NCI-H774 (cell line): ENCODE results near the gene OCLN.
"Not testable (repeated sequence)": the region's sequence is repeated elsewhere in the genome, so short reads cannot be mapped to it uniquely, and the experiment has no call there.

Source experiments
- DNase-seq: peaks from one replicate; lab custom pipeline; 2025; lab: John Stamatoyannopoulos, UW

Gene OCLN

GRCh38 chr5:69491027-69491426 lies 1.6 kb upstream of the OCLN start:
- DNase-seq: no peak

GRCh38 chr5:69491838-69492390 lies 676 bp upstream of the OCLN start:
- DNase-seq: no peak

- no peak for DNase-seq
Measured at GRCh38 chr5:69492923-69493395, 369 bp downstream of the OCLN start.

GRCh38 chr5:69493396-69494133 lies 975 bp downstream of the OCLN start:
- DNase-seq: peak; percentile 31

GRCh38 chr5:69494452-69494851 lies 1.9 kb downstream of the OCLN start:
- no peak for DNase-seq

GRCh38 chr5:69497006-69497520 lies 4.5 kb downstream of the OCLN start:
- no peak for DNase-seq

GRCh38 chr5:69498384-69498783 lies 5.8 kb downstream of the OCLN start:
- no peak for DNase-seq

- no peak for DNase-seq
Measured at GRCh38 chr5:69502367-69502766, 9.8 kb downstream of the OCLN start.

GRCh38 chr5:69502767-69503488 lies 10.3 kb downstream of the OCLN start:
- no peak for DNase-seq

- DNase-seq: no peak
Measured at GRCh38 chr5:69504036-69504435, 11.4 kb downstream of the OCLN start.

GRCh38 chr5:69505306-69505705 lies 12.7 kb downstream of the OCLN start:
- no peak for DNase-seq

GRCh38 chr5:69509212-69509611 lies 16.6 kb downstream of the OCLN start:
- DNase-seq: no peak

GRCh38 chr5:69510694-69511093 lies 18.1 kb downstream of the OCLN start:
- no peak for DNase-seq

- DNase-seq: no peak
Measured at GRCh38 chr5:69512740-69513260, 20.2 kb downstream of the OCLN start.

GRCh38 chr5:69515570-69515969 lies 23.0 kb downstream of the OCLN start:
- not testable (repeated sequence) for DNase-seq

- DNase-seq: no peak
Measured at GRCh38 chr5:69516769-69517168, 24.2 kb downstream of the OCLN start.

GRCh38 chr5:69517763-69518212 lies 25.2 kb downstream of the OCLN start:
- DNase-seq: peak; percentile 50

- no peak for DNase-seq
Measured at GRCh38 chr5:69519285-69519684, 26.7 kb downstream of the OCLN start.

- no peak for DNase-seq
Measured at GRCh38 chr5:69522035-69522434, 29.4 kb downstream of the OCLN start.

GRCh38 chr5:69525490-69525889 lies 32.9 kb downstream of the OCLN start:
- no peak for DNase-seq

- DNase-seq: no peak
Measured at GRCh38 chr5:69526660-69527059, 34.1 kb downstream of the OCLN start.

GRCh38 chr5:69527128-69527770 lies 34.7 kb downstream of the OCLN start:
- no peak for DNase-seq
